ENCODE data around the gene PLXNA4. TPM values are rescaled to one million over a fixed set of nuclear protein-coding genes. Genes with fewer than 3 reads are reported as not detected.
A peak's percentile ranks its signal among the peaks of the same experiment; 100 is the strongest.

PLXNA4 gene
- total and polyA plus RNA-seq, 5 donors: 5.7 to 19.3 (median 16.0) TPM

DNA sequence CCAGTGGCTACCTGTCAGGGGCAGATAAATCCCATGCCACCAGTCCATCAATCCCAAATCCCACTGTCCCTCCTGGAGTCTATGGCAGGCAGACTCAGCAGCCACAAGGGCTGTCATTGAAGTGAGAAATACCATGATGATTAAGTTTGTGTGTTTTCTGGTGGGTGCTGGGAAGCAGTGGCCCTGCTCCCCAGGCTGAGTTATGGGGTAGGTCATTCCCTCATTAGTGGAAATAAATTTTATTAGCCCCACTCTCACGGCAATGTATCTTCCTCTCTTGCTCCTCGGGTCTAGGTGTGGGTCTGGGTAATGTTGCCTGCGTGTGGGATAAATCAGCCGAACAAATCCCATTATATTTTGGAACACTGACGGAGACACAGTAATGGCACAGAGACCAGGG lies 76.8 kb downstream of the PLXNA4 start:
- H3K4me1 ChIP-seq (ENCODE audit: control insufficient read depth, insufficient read depth, low read length): peaks cover 14% of the 10 kb centered on the region
- H3K27me3 ChIP-seq (ENCODE audit: control insufficient read depth, insufficient read depth): no peaks in the 10 kb centered on the region
- DNase-seq (no peak), ATAC-seq (no peak)
- H3K9me3 ChIP-seq (ENCODE audit: control insufficient read depth, low read length): no peaks in the 10 kb centered on the region
- no peak overlapping the region for H3K4me3 ChIP-seq (ENCODE audit: low read length)
- intact Hi-C loops (cut with DNase I): loop anchor here in 1 of 4 donors (5.0 kb wide), 1 partner anchor 182 kb away; no protein-coding TSS in a partner anchor
- WGBS: 92% methylated on average over 5 of the region's 5 CpGs
- no peak overlapping the region for H3K27ac ChIP-seq (ENCODE audit: low read length)

GRCh38 chr7:132499065-132499464 lies 77.2 kb downstream of the PLXNA4 start:
- intact Hi-C loops (cut with DNase I): loop anchor here in 1 of 4 donors (5.0 kb wide), 1 partner anchor 182 kb away; no protein-coding TSS in a partner anchor
- DNase-seq (no peak), ATAC-seq (no peak)
- H3K27me3 ChIP-seq (ENCODE audit: control insufficient read depth, insufficient read depth): no peaks in the 10 kb centered on the region
- peaks cover 14% of the 10 kb centered on the region for H3K4me1 ChIP-seq (ENCODE audit: control insufficient read depth, insufficient read depth, low read length)
- no peak overlapping the region for H3K27ac ChIP-seq (ENCODE audit: low read length)
- H3K9me3 ChIP-seq (ENCODE audit: control insufficient read depth, low read length): no peaks in the 10 kb centered on the region
- no peak overlapping the region for H3K4me3 ChIP-seq (ENCODE audit: low read length)
- 63% methylated on average over 3 of the region's 3 CpGs for WGBS

- H3K27me3 ChIP-seq (ENCODE audit: control insufficient read depth, insufficient read depth): no peaks in the 10 kb centered on the region
- H3K9me3 ChIP-seq (ENCODE audit: control insufficient read depth, low read length): no peaks in the 10 kb centered on the region
- intact Hi-C loops (cut with DNase I): loop anchor here in 1 of 4 donors (5.0 kb wide), 1 partner anchor 181 kb away; no protein-coding TSS in a partner anchor
- 73% methylated on average over 4 of the region's 4 CpGs for WGBS
- H3K4me1 ChIP-seq (ENCODE audit: control insufficient read depth, insufficient read depth, low read length): peaks cover 14% of the 10 kb centered on the region
- no peak overlapping the region for H3K4me3 ChIP-seq (ENCODE audit: low read length)
- DNase-seq: no peak
- no peak for ATAC-seq
- H3K27ac ChIP-seq (ENCODE audit: low read length): no peak overlapping the region
Measured at GRCh38 chr7:132498319-132498718, 78.0 kb downstream of the PLXNA4 start.

DNA sequence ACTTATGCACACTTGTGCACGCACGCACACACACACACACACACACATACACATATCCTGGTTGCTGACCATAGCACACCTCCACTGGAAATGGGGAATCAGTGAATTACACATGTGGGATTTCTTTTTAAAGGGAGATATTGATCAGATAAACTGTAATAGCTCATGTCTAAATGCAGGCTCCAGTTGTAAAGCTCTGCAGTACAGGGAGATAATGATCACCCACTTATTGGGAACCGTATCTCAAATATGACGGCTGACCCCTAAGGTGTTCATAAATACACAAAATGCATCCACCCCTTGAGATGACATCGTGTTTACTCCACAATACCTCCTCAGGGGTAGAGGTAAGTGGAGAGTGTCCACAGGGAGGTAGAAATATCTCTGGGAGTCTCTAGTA lies 79.2 kb downstream of the PLXNA4 start:
- DNase-seq (no peak), ATAC-seq (no peak)
- H3K27ac ChIP-seq (ENCODE audit: low read length): no peak overlapping the region
- 89% methylated on average over 5 of the region's 5 CpGs for WGBS
- H3K4me1 ChIP-seq (ENCODE audit: control insufficient read depth, insufficient read depth, low read length): peaks cover 14% of the 10 kb centered on the region
- H3K27me3 ChIP-seq (ENCODE audit: control insufficient read depth, insufficient read depth): no peaks in the 10 kb centered on the region
- intact Hi-C loops (cut with DNase I): loop anchor here in 1 of 4 donors (5.0 kb wide), 1 partner anchor 180 kb away; no protein-coding TSS in a partner anchor
- H3K4me3 ChIP-seq (ENCODE audit: low read length): no peak overlapping the region
- no peaks in the 10 kb centered on the region for H3K9me3 ChIP-seq (ENCODE audit: control insufficient read depth, low read length)

GRCh38 chr7:132495936-132496335 lies 80.3 kb downstream of the PLXNA4 start:
- Histone ChIP-seq H3K9me3 (ENCODE audit: control insufficient read depth, low read length) (no peaks in the 10 kb centered on the region), H3K4me3 (ENCODE audit: low read length) (no peak overlapping the region), H3K27ac (ENCODE audit: low read length) (no peak overlapping the region), H3K4me1 (ENCODE audit: control insufficient read depth, insufficient read depth, low read length) (peaks cover 8% of the 10 kb centered on the region), H3K27me3 (ENCODE audit: control insufficient read depth, insufficient read depth) (no peaks in the 10 kb centered on the region)
- 60% methylated on average over 3 of the region's 3 CpGs for WGBS
- intact Hi-C loops (cut with DNase I): loop anchor here in 1 of 4 donors (5.0 kb wide), 1 partner anchor 179 kb away; no protein-coding TSS in a partner anchor
- ATAC-seq: no peak
- DNase-seq: peak in 1 of 3 donors; percentile 58

- Histone ChIP-seq H3K27me3 (ENCODE audit: control insufficient read depth, insufficient read depth) (no peaks in the 10 kb centered on the region), H3K9me3 (ENCODE audit: control insufficient read depth, low read length) (no peaks in the 10 kb centered on the region), H3K4me1 (ENCODE audit: control insufficient read depth, insufficient read depth, low read length) (peaks cover 6% of the 10 kb centered on the region), H3K27ac (ENCODE audit: low read length) (no peak overlapping the region), H3K4me3 (ENCODE audit: low read length) (no peak overlapping the region)
- intact Hi-C loops (cut with DNase I): no loop called here
- WGBS: 90% methylated on average over 12 of the region's 12 CpGs
- no peak for ATAC-seq
- no peak for DNase-seq
Measured at GRCh38 chr7:132494474-132494873, 81.8 kb downstream of the PLXNA4 start.

DNA sequence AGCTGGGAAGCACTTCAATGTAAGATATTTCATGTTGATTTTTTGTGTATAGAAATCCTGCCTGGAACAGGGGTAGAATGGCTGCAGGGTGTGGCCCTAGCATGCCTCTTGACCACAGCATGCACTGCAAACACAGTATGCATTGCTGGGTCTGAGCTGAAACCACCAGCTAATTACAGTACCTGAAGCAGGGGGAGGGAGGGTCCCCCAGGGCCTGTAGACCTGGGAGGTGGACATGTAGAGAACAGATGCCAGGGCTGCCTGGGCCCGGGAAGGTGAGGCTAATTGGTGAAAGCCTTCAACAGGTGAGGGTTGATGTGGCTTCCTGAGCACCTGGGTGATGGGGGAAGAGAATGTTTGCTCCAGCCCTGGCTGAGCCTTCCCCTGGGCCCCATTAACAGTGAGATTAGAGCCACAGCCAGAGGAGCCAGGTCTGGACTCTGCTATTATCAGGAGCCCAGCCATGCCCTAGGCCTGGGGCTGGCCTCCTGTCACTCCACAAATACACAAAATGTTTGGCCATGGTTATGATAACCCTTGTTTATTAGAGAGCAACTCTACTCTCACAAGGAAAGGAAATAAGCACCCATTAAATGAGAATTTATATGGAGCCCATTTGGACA lies 83.3 kb downstream of the PLXNA4 start:
- Histone ChIP-seq H3K9me3 (ENCODE audit: control insufficient read depth, low read length) (no peaks in the 10 kb centered on the region), H3K27ac (ENCODE audit: low read length) (no peak overlapping the region), H3K4me3 (ENCODE audit: low read length) (no peak overlapping the region), H3K27me3 (ENCODE audit: control insufficient read depth, insufficient read depth) (no peaks in the 10 kb centered on the region), H3K4me1 (ENCODE audit: control insufficient read depth, insufficient read depth, low read length) (no peaks in the 10 kb centered on the region)
- intact Hi-C loops (cut with DNase I): no loop called here
- DNase-seq (no peak), ATAC-seq (no peak)
- 94% methylated on average over 1 of the region's 1 CpG for WGBS

- 68% methylated on average over 8 of the region's 8 CpGs for WGBS
- no peak for ATAC-seq
Measured at GRCh38 chr7:132491391-132491945, 84.8 kb downstream of the PLXNA4 start.

DNA sequence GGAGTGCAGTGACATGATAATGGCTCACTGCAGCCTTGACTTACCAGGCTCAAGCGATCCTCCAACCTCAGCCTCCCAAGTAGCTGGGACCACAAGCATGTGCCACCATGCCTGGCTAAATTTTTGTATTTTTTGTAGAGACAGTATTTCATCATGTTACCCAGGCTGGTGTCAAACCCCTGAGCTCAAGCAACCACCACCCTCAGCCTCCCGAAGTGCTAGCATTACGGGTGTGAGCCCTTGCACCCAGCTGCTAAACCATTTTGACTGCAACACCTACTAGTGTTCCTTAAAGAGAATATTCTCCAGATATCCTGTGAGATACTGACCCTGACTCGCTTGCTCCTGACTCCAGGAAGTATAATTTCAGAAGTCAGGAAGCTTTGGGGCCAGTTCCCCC lies 85.8 kb downstream of the PLXNA4 start:
- no peaks in the 10 kb centered on the region for H3K9me3 ChIP-seq (ENCODE audit: control insufficient read depth, low read length)
- H3K4me3 ChIP-seq (ENCODE audit: low read length): no peak overlapping the region
- H3K4me1 ChIP-seq (ENCODE audit: control insufficient read depth, insufficient read depth, low read length): peaks cover 3% of the 10 kb centered on the region
- 71% methylated on average over 4 of the region's 4 CpGs for WGBS
- no peak overlapping the region for H3K27ac ChIP-seq (ENCODE audit: low read length)
- ATAC-seq: no peak
- no peak for DNase-seq
- H3K27me3 ChIP-seq (ENCODE audit: control insufficient read depth, insufficient read depth): no peaks in the 10 kb centered on the region
- intact Hi-C loops (cut with DNase I): no loop called here

More at GRCh38 chr7:132491391-132491945, 84.8 kb downstream of the PLXNA4 start:
- H3K27ac ChIP-seq (ENCODE audit: low read length): no peak overlapping the region
- H3K27me3 ChIP-seq (ENCODE audit: control insufficient read depth, insufficient read depth): no peaks in the 10 kb centered on the region
- no peaks in the 10 kb centered on the region for H3K9me3 ChIP-seq (ENCODE audit: control insufficient read depth, low read length)
- intact Hi-C loops (cut with DNase I): no loop called here
- no peak overlapping the region for H3K4me3 ChIP-seq (ENCODE audit: low read length)
- peaks cover 3% of the 10 kb centered on the region for H3K4me1 ChIP-seq (ENCODE audit: control insufficient read depth, insufficient read depth, low read length)
- no peak for DNase-seq

DNA sequence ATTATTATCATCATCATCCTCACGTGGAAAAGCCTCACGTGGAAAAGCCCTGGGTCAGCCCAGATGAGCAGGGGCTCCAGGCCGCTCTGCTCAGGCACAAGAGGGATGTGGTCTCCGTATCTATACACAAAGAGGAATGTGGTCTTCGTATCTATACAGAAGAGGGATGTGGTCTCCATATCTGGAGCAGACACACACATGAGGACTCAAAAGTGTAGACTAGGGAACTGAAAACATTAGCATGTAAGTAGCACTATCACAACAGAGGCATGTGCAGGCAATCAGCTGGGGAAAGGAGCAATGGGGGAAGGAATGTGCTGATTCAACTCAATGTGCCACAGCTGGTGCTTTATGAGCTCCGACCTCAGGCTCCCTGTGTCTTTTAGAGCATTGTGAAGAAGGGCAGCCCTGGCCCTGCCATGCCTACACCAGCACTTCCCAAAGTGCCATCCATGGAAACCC lies 86.5 kb downstream of the PLXNA4 start:
- no peak for DNase-seq
- peaks cover 3% of the 10 kb centered on the region for H3K4me1 ChIP-seq (ENCODE audit: control insufficient read depth, insufficient read depth, low read length)

DNA sequence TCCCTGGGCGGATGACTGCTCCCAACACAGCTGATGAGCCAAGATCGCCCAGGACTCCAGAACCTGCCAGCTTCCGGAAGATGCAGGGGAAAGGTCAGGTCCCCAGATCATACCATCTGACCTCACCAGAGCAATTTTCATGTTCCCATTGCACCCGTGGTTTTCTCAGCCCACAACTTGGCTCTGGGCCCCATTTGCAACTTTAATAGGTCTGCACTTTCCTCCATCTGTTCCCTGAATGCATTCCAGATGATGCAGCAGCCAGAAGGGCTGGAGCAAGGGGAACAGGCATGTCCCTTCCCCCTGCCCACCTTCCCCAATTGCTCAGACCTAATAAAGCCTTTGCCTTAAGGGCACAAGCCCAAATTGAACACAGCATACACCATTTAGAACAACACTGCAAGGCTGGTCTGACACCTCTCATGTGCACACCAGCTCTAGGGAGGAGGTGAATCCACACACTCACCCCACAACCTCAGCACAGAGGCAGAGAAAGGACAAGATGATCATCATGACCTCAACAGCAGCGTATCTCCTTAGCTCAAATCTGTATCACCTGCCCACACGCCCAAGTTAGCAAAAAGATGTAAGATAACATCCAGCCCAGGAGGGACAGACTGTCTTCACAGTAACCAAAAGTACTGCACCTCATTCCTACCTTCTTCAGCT lies 87.5 kb downstream of the PLXNA4 start:
- Histone ChIP-seq H3K4me3 (ENCODE audit: low read length) (no peak overlapping the region), H3K27ac (ENCODE audit: low read length) (no peak overlapping the region), H3K27me3 (ENCODE audit: control insufficient read depth, insufficient read depth) (no peaks in the 10 kb centered on the region), H3K9me3 (ENCODE audit: control insufficient read depth, low read length) (no peaks in the 10 kb centered on the region), H3K4me1 (ENCODE audit: control insufficient read depth, insufficient read depth, low read length) (peaks cover 3% of the 10 kb centered on the region)
- intact Hi-C loops (cut with DNase I): no loop called here
- DNase-seq: no peak
- no peak for ATAC-seq
- WGBS: 71% methylated on average over 6 of the region's 6 CpGs

More for the DNA sequence above, 86.5 kb downstream of the PLXNA4 start:
- H3K9me3 ChIP-seq (ENCODE audit: control insufficient read depth, low read length): no peaks in the 10 kb centered on the region
- 85% methylated on average over 6 of the region's 6 CpGs for WGBS
- no peaks in the 10 kb centered on the region for H3K27me3 ChIP-seq (ENCODE audit: control insufficient read depth, insufficient read depth)
- intact Hi-C loops (cut with DNase I): no loop called here
- ATAC-seq: no peak
- no peak overlapping the region for H3K4me3 ChIP-seq (ENCODE audit: low read length)
- no peak overlapping the region for H3K27ac ChIP-seq (ENCODE audit: low read length)
